ENCODE data around the gene PRLR. TPM values are rescaled to one million over a fixed set of nuclear protein-coding genes. Genes with fewer than 3 reads are reported as not detected.

The PRLR gene
- total and polyA plus RNA-seq, 2 of the 13 experiments (the other 11 are each of a cell fraction or from before 2014, with no cell fraction given) = 12.2 to 13.3 TPM

DNA sequence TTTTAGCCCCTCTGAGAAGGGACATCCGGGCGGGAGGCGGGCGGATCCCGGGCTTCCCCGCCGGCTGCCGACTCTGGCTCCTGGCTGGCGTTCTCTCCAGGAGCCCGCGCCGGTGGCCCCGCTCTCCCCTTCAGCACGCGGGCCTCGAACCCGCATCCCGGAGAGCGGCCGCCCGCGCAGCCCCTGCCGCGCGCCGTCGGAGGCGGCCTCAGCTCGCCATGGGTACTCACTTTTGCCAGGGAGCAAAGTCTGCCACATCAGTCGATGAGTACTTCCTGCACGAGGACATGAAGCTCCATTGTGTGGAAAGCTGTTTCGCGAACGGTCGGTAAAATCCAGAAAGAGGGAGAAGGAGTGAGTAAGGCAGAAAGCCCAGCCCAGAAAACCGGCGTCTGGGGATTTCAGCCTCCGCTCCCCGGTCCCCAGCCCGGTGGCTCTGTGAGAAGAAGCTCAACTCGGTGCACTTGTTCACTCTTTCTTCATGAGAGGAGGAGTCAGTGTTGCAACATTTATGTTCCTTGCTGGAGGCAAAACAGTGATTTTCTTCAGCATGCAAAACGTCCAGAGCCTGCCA lies at the start of gene PRLR (continued):
- TF ChIP-seq ZNF136 (CRISPR knock-in tag; IDR thresholded peaks at IDR 0.05; ENCODE audit: low read depth) = no peak
- TF ChIP-seq ZIK1 (CRISPR knock-in tag; IDR thresholded peaks at IDR 0.05; ENCODE audit: borderline replicate concordance, low read depth) = no peak
- no peak for TF ChIP-seq HNRNPUL1 (IDR thresholded peaks at IDR 0.05; ENCODE audit: low read depth, low read length)
- no peak for TF ChIP-seq U2AF1 (optimal IDR thresholded peaks at IDR 0.05; ENCODE audit: low read depth, low read length)
- TF ChIP-seq SSRP1 (CRISPR knock-in tag; IDR thresholded peaks at IDR 0.05) = no peak
- TF ChIP-seq, protein P1, sequence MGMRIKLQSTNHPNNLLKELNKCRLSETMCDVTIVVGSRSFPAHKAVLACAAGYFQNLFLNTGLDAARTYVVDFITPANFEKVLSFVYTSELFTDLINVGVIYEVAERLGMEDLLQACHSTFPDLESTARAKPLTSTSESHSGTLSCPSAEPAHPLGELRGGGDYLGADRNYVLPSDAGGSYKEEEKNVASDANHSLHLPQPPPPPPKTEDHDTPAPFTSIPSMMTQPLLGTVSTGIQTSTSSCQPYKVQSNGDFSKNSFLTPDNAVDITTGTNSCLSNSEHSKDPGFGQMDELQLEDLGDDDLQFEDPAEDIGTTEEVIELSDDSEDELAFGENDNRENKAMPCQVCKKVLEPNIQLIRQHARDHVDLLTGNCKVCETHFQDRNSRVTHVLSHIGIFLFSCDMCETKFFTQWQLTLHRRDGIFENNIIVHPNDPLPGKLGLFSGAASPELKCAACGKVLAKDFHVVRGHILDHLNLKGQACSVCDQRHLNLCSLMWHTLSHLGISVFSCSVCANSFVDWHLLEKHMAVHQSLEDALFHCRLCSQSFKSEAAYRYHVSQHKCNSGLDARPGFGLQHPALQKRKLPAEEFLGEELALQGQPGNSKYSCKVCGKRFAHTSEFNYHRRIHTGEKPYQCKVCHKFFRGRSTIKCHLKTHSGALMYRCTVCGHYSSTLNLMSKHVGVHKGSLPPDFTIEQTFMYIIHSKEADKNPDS (CRISPR knock-in tag; IDR thresholded peaks at IDR 0.05) = peak; percentile 81; the same call in 1 of the 2 replicates
- TF ChIP-seq, protein P2, sequence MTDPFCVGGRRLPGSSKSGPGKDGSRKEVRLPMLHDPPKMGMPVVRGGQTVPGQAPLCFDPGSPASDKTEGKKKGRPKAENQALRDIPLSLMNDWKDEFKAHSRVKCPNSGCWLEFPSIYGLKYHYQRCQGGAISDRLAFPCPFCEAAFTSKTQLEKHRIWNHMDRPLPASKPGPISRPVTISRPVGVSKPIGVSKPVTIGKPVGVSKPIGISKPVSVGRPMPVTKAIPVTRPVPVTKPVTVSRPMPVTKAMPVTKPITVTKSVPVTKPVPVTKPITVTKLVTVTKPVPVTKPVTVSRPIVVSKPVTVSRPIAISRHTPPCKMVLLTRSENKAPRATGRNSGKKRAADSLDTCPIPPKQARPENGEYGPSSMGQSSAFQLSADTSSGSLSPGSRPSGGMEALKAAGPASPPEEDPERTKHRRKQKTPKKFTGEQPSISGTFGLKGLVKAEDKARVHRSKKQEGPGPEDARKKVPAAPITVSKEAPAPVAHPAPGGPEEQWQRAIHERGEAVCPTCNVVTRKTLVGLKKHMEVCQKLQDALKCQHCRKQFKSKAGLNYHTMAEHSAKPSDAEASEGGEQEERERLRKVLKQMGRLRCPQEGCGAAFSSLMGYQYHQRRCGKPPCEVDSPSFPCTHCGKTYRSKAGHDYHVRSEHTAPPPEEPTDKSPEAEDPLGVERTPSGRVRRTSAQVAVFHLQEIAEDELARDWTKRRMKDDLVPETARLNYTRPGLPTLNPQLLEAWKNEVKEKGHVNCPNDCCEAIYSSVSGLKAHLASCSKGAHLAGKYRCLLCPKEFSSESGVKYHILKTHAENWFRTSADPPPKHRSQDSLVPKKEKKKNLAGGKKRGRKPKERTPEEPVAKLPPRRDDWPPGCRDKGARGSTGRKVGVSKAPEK (CRISPR knock-in tag; IDR thresholded peaks at IDR 0.05; ENCODE audit: borderline replicate concordance) = no peak
- peak; percentile 77 for TF ChIP-seq FOXC1 (CRISPR knock-in tag; IDR thresholded peaks at IDR 0.05; ENCODE audit: borderline replicate concordance)
- TF ChIP-seq ZFP62 (CRISPR knock-in tag; IDR thresholded peaks at IDR 0.05) = no peak
- no peak for TF ChIP-seq ZNF17 (CRISPR knock-in tag; IDR thresholded peaks at IDR 0.05)
- TF ChIP-seq NR2F6 (IDR thresholded peaks at IDR 0.05) = no peak
- TF ChIP-seq NR2F6 (CRISPR knock-in tag; IDR thresholded peaks at IDR 0.05) = no peak
- no peak for TF ChIP-seq EEA1 (CRISPR knock-in tag; IDR thresholded peaks at IDR 0.05; ENCODE audit: borderline replicate concordance)
- TF ChIP-seq CCDC6 (CRISPR knock-in tag; IDR thresholded peaks at IDR 0.05) = no peak
- TF ChIP-seq, protein P3, sequence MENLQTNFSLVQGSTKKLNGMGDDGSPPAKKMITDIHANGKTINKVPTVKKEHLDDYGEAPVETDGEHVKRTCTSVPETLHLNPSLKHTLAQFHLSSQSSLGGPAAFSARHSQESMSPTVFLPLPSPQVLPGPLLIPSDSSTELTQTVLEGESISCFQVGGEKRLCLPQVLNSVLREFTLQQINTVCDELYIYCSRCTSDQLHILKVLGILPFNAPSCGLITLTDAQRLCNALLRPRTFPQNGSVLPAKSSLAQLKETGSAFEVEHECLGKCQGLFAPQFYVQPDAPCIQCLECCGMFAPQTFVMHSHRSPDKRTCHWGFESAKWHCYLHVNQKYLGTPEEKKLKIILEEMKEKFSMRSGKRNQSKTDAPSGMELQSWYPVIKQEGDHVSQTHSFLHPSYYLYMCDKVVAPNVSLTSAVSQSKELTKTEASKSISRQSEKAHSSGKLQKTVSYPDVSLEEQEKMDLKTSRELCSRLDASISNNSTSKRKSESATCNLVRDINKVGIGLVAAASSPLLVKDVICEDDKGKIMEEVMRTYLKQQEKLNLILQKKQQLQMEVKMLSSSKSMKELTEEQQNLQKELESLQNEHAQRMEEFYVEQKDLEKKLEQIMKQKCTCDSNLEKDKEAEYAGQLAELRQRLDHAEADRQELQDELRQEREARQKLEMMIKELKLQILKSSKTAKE (CRISPR knock-in tag; IDR thresholded peaks at IDR 0.05; ENCODE audit: borderline replicate concordance) = no peak
- TF ChIP-seq ZNF792 (CRISPR knock-in tag; IDR thresholded peaks at IDR 0.05) = peak; percentile 47; the same call in 1 of the 2 replicates
- 0 out of 2 replicates have a peak, but pooled peaks have one; percentile 74 for TF ChIP-seq ZNF441 (CRISPR knock-in tag; IDR thresholded peaks at IDR 0.05; ENCODE audit: borderline replicate concordance)
- TF ChIP-seq ZBTB25 (CRISPR knock-in tag; IDR thresholded peaks at IDR 0.05) = no peak
- no peak for TF ChIP-seq CBX5 (CRISPR knock-in tag; IDR thresholded peaks at IDR 0.05; ENCODE audit: borderline replicate concordance)
- peak; percentile 63; the same call in 1 of the 2 replicates for TF ChIP-seq SOX5 (CRISPR knock-in tag; IDR thresholded peaks at IDR 0.05; ENCODE audit: borderline replicate concordance)
- no peak for TF ChIP-seq ZNF33B (CRISPR knock-in tag; IDR thresholded peaks at IDR 0.05)
- no peak for TF ChIP-seq MZF1 (CRISPR knock-in tag; IDR thresholded peaks at IDR 0.05; ENCODE audit: borderline replicate concordance)
- no peak for TF ChIP-seq FOXA3 (CRISPR knock-in tag; IDR thresholded peaks at IDR 0.05)
- 0 out of 2 replicates have a peak, but pooled peaks have one; percentile 48 for TF ChIP-seq GTF3A (CRISPR knock-in tag; conservative IDR thresholded peaks at IDR 0.05)
